ENCODE results near the gene ECE2.
A peak's percentile ranks its signal among the peaks of the same experiment; 100 is the strongest.
"Not testable (repeated sequence)": the region's sequence is repeated elsewhere in the genome, so short reads cannot be mapped to it uniquely, and the experiment has no call there.

Gene ECE2

DNA sequence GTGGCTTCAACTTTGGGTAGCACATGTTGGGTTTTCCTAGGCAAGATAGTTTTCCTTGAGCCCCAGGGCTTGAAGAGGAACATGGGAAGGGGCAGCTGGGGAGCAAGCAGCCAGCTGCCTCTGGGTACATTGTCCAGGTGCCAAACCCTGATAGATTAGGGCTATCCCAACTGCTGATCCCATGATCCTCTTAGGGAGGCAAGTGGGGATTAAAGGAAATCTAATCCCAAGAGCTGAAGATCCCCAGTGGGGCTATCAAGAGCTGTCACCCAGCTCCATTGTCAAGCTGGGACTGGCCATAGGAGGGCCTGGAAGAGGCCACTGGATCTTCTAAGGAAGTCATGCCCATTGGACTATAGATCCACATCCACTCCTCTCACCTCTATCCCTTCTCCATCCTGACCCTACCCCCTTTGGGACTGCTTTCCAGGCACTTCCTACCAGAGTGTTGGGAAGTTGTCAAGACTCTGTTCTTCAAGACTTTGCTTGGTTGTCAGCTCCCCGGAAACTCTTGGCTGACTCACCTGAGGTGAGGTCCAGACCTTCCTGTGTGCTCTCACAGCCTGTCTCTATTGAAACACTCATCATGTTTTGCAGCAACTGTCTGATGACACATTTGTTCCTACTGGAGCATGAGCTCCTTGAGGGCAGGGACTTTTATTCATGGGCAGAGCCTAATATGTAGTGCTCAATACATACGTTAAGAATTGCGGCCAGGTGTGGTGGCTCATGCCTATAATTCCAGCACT lies 20.4 kb upstream of the ECE2 start:
- no peaks in the 10 kb centered on the region for H3K36me3 ChIP-seq (ENCODE audit: insufficient read depth, low read length)
- no peaks in the 10 kb centered on the region for H3K9me3 ChIP-seq (ENCODE audit: control insufficient read depth, insufficient read depth, low read length)
- H3K9ac ChIP-seq (ENCODE audit: low read depth, low read length): no peak overlapping the region
- no peaks in the 10 kb centered on the region for H3K4me1 ChIP-seq (ENCODE audit: insufficient read depth, low read length)

DNA sequence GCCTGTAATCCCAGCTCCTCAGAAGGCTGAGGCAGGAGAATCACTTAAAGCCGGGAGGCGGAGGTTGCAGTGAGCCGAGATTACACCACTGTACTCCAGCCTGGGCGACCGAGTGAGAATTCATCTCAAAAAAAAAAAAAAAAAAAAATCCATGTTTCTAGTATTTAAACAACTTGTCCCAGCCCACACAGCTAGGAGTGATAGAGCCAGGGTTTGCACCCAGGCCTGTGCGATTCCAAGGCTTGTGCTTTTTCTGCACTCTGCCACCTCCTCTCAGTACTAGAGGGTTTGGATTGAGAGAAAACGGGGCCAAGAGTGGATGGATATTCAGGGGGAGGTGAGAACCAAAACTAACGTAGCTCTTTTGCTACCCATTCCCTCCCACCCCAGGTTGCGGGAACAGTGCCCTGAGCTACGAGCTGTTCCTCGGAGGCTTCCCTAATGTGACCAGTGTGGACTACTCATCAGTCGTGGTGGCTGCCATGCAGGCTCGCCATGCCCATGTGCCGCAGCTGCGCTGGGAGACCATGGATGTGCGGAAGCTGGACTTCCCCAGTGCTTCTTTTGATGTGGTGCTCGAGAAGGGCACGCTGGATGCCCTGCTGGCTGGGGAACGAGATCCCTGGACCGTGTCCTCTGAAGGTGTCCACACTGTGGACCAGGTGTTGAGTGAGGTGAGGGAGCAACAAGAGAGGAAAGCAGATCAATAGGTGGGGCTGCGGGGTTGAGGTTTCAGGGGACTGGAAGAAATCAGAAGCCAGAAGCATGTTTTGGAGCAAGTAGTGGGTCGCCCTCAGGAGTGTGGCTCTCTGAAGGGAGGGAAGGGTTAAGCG lies 18.5 kb upstream of the ECE2 start:
- Histone ChIP-seq H3K9me3 (ENCODE audit: control insufficient read depth, insufficient read depth, low read length) (no peaks in the 10 kb centered on the region), H3K4me1 (ENCODE audit: insufficient read depth, low read length) (no peaks in the 10 kb centered on the region), H3K9ac (ENCODE audit: low read depth, low read length) (no peak overlapping the region), H3K36me3 (ENCODE audit: insufficient read depth, low read length) (no peaks in the 10 kb centered on the region)

DNA sequence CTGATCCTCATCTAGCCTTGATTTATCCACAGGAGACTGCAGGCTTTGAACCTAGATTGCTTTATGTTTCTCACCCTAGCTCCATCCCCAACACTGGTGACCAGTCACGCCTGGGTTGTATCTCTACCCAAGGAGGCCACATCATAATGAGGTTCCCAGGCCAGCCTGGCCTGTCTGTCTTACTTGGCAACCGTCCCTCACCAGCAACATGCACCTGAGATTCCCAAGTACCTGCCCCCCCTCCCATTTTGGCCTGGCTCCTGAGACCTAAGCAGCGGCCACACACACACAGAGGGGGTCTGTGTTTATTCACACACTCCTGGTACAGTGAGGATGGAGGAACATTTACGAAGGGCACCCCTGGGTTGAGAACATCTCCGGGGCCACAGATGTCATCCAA lies 16.9 kb upstream of the ECE2 start:
- H3K9ac ChIP-seq (ENCODE audit: low read depth, low read length): no peak overlapping the region
- no peaks in the 10 kb centered on the region for H3K9me3 ChIP-seq (ENCODE audit: control insufficient read depth, insufficient read depth, low read length)
- no peaks in the 10 kb centered on the region for H3K4me1 ChIP-seq (ENCODE audit: insufficient read depth, low read length)
- H3K36me3 ChIP-seq (ENCODE audit: insufficient read depth, low read length): no peaks in the 10 kb centered on the region

DNA sequence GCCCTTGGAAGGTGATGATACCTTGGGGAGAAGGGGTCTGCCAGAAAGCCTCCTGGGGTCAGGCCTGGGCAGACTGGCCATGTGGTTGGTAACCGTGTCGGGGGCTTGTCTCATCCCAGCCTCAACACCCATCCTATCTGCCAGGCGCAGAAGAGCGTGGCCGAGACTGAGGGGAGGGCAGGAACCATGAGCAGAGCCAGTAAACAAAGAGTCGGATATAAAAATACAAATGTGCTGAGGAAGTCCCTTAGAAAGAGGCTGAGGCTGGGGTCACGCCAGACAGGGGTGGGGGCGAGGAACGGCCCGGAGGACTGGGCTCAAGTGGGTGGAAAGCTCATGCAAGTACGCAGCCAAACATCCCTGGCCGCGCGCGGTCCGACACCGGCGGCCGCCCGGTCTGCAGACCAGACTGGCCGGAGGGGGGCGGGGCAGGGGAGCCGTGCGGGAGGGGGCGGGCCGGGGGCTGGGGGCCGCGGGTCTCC lies 16.4 kb upstream of the ECE2 start:
- H3K9me3 ChIP-seq (ENCODE audit: control insufficient read depth, insufficient read depth, low read length): no peaks in the 10 kb centered on the region

DNA sequence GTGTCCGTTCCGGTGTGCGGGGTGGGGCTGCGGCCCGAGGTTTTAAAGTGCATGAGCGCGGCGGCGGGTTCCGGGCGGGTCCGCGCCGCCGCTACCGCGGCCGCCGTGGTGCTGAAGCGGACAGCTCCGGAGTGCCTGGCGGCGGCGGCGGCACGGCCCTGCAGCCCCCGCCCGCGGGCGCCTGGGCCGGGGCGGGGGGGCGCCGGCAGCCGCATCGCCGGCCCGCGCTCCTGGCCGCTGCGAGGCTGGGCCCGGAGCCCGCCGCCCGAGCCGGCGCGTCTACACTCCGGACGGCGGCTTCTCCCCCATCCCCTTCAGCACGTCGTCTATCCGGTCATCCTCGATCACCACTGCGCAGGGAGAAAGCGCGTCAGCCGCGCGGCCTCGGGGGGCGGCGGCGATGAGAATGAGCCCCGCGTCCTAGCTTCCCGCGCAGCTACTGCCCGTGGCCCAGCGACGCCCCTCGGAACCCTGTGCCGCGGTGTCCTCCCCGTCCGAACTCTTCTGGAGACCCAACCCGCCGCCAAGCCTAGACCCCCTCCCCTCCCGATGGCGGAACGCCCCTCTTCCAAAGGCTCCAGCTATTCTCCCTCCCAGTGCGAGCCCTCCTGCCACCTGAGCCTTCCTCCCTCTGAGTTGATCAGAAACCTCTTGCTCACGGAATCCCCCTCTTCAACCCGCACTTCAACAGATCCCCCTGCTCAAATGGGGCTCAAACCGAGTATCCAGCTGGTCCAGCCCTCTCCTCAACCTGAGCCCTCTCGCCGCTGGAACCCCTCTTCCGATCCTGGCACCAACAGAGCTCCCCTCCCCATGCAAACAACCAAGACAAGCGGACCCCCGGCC lies 15.7 kb upstream of the ECE2 start:
- H3K9ac ChIP-seq (ENCODE audit: low read depth, low read length): peak overlapping the region; percentile 53; the same call in 1 of the 2 replicates
- no peaks in the 10 kb centered on the region for H3K4me1 ChIP-seq (ENCODE audit: insufficient read depth, low read length)
- H3K36me3 ChIP-seq (ENCODE audit: insufficient read depth, low read length): no peaks in the 10 kb centered on the region
- H3K9me3 ChIP-seq (ENCODE audit: control insufficient read depth, insufficient read depth, low read length): no peaks in the 10 kb centered on the region

More for the DNA sequence above, 16.4 kb upstream of the ECE2 start:
- H3K4me1 ChIP-seq (ENCODE audit: insufficient read depth, low read length): no peaks in the 10 kb centered on the region
- no peak overlapping the region for H3K9ac ChIP-seq (ENCODE audit: low read depth, low read length)
- no peaks in the 10 kb centered on the region for H3K36me3 ChIP-seq (ENCODE audit: insufficient read depth, low read length)

DNA sequence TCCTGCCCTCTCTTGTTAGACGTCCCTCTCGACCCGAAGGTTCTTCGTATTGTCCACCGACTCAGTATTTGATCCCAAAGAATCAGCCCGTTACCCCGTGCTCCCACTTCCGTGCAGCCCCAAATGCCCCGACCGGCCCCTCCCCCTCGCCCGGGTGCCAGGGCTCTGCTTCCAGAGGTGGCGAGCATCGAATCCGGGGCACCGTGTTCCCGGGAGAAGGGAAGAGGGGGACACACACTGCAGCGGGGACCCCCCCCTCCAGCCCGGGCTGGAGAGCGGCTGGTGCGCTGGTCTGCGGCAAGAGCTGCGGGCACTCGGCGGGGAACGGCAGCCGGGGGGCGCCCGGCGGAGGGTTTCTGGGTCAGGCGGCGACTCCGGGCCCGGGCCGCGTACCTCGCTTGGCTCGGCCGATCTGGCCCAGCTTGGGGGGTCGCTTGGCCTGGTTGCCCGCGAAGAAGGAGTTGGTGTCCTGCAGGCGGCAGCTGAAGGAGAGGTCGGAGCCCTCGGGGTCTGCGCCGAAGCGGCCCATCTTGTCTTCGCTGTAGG lies 15.0 kb upstream of the ECE2 start:
- Histone ChIP-seq H3K9ac (ENCODE audit: low read depth, low read length) (peak overlapping the region; percentile 53), H3K9me3 (ENCODE audit: control insufficient read depth, insufficient read depth, low read length) (no peaks in the 10 kb centered on the region), H3K36me3 (ENCODE audit: insufficient read depth, low read length) (no peaks in the 10 kb centered on the region), H3K4me1 (ENCODE audit: insufficient read depth, low read length) (no peaks in the 10 kb centered on the region)

DNA sequence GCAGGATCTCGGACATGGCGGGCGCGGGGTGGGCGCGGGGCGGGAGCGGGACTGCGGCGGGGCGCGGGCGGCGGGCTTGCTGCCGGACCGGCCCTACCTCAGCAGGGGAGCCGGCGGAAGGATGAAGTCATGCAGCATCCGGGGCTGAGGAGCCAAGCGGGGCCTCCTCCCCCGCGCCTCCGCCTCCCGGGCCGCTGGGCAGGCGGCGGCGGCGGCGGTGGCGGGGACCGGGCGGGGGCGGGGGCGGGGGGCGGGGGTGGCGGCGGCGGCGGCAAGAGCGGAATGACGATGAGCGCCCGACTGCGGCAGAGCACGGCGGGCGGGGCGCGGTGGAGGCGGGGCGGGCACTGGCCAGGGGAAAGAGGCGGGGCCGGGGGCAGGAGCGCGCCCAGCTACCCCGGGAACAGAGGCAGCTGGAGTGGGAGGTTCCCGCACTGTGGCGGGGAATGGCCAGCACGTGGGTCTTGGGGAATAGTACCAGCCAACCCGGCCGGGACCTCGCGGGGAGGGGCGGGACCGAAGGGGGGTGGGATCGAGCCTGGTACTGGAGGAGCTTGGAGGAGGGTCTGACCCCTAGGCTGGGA lies 14.5 kb upstream of the ECE2 start, which contains the start of gene CAMK2N2:
Gene CAMK2N2 (minus strand): TSS at position 284 of the 584 bp plus-strand sequence. CDS start 268 bp downstream, at position 16.
- H3K9ac ChIP-seq (ENCODE audit: low read depth, low read length): peak within 1 kb of the TSS; percentile 78
- H3K36me3 ChIP-seq (ENCODE audit: insufficient read depth, low read length): no peaks in the 10 kb centered on the region
- no peaks in the 10 kb centered on the region for H3K4me1 ChIP-seq (ENCODE audit: insufficient read depth, low read length)
- no peaks in the 10 kb centered on the region for H3K9me3 ChIP-seq (ENCODE audit: control insufficient read depth, insufficient read depth, low read length)

DNA sequence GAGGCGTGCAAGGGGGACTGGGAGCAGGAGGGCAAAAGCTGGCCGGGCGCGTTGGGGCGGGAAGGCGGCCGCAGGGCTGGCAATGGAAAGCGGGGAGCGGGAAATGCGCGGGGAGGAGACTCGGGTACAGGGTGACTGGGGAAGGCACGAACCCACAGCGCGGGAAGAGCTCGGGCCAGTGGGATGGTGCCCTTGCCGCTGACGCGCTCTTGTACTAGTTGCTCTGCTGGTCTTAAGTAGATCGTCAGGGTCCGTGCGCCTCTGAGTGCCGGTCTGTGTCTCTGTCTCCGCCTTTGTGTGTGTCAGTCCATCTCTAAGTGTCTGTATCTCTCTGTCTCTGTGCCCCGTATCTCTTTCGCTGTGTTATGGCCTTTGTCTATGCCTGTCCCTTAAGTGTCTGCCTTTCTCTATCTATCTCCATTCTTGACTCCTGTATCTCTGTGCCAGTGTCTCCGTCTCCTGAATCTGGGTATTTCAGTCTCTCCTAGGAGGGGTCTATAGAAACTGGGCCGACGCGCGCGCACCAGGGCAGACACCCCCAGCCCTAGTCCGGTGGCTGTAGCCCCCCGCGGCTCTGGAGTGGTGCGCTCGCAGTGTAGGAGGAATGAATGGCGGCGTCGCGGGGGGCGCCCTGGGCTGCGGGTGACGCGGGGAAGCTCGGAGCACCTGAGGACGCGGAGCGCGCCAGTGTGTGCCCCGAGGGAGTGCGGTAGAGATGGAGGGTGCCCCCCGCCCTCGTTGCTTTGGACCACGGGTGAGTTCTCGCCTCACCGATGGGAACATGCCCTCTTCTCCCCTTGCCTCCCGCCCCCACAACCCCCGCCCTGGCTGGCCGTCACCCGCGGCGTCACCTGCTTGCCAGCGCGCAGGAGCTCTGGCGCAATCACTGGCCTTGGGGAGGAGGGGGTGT lies 13.7 kb upstream of the ECE2 start:
- Histone ChIP-seq H3K36me3 (ENCODE audit: insufficient read depth, low read length) (no peaks in the 10 kb centered on the region), H3K9ac (ENCODE audit: low read depth, low read length) (peak overlapping the region; percentile 78), H3K9me3 (ENCODE audit: control insufficient read depth, insufficient read depth, low read length) (no peaks in the 10 kb centered on the region), H3K4me1 (ENCODE audit: insufficient read depth, low read length) (no peaks in the 10 kb centered on the region)

DNA sequence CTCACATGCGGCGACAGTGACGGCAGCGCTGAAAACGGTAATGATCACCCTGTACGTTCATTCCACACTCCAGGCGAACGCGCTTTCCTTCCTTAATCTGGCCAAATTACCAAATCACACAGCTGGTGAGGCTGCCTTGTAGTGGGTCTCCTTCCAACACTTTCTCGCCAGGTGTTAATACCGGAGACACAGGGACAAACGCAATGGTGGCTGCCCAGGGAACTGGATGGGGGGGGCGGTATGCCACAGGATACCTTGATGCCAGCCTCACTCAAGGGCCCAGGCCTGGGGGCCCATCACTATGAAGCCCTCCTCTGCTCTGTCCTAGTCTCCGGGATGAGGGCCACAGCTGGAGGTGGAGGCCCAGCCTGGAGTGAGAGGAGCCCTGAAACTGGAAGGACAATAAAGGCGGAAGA lies 13.1 kb upstream of the ECE2 start:
- Histone ChIP-seq H3K4me1 (ENCODE audit: insufficient read depth, low read length) (no peaks in the 10 kb centered on the region), H3K36me3 (ENCODE audit: insufficient read depth, low read length) (no peaks in the 10 kb centered on the region), H3K9me3 (ENCODE audit: control insufficient read depth, insufficient read depth, low read length) (no peaks in the 10 kb centered on the region), H3K9ac (ENCODE audit: low read depth, low read length) (peak overlapping the region; percentile 24; the same call in 1 of the 2 replicates)

DNA sequence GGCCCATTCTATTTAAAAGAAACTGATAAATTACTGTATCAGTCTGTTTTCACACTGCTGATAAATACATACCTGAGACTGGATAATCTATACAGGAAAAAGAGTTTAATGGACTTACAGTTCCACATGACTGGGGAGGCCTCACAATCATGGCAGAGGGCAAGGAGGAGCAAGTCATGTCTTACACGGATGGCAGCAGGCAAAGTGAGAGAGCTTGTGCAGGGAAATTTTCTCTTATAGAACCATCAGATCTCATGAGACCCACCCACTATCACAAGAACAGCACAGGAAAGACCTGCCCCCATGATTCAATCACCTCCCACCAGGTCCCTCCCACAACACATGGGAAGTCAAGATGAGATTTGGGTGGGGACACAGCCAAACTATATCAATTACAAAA lies 8.6 kb upstream of the ECE2 start:
- H3K4me1 ChIP-seq (ENCODE audit: insufficient read depth, low read length); H3K36me3 ChIP-seq (ENCODE audit: insufficient read depth, low read length); H3K9ac ChIP-seq (ENCODE audit: low read depth, low read length); H3K9me3 ChIP-seq (ENCODE audit: control insufficient read depth, insufficient read depth, low read length): not testable (repeated sequence)

DNA sequence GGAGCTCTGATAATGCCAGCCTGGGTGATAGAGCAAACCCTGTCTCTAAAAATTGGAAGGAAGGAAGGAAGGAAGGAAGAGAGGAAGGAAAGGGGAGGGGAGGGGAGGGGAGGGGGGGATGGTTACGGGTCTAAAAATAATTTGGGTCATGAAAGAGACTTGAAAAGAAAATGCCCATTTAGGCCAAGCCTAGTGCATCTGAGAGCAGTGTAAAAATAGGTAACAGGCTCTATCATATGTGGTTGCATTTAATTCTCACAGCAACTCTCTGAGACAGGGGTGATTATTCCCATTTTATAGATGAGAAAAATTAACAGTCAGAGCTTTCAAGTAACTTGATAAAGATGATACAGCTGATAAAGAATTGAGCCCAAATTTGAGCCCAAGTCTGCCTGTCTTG lies 3.6 kb upstream of the ECE2 start:
- H3K9ac ChIP-seq (ENCODE audit: low read depth, low read length): no peak overlapping the region
- no peaks in the 10 kb centered on the region for H3K36me3 ChIP-seq (ENCODE audit: insufficient read depth, low read length)
- H3K4me1 ChIP-seq (ENCODE audit: insufficient read depth, low read length): no peaks in the 10 kb centered on the region
- no peaks in the 10 kb centered on the region for H3K9me3 ChIP-seq (ENCODE audit: control insufficient read depth, insufficient read depth, low read length)

DNA sequence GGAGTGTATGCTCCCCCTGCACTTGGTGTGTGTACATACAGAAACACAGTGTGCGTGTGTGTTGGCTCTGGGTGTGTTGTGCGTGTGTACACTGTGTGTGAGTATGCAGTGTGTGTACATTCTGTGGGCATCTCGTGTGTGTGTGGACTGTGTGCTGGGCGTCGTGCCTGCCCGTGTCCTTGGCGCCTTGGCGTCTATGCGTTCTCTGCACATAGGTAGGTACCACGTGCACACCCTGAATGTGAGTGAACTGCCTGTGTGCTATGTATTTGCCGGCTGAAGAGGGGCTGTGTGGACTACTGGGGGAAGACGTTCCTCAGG lies 481 bp upstream of the ECE2 start:
- Histone ChIP-seq H3K9me3 (ENCODE audit: control insufficient read depth, insufficient read depth, low read length) (no peaks in the 10 kb centered on the region), H3K36me3 (ENCODE audit: insufficient read depth, low read length) (no peaks in the 10 kb centered on the region), H3K4me1 (ENCODE audit: insufficient read depth, low read length) (no peaks in the 10 kb centered on the region), H3K9ac (ENCODE audit: low read depth, low read length) (peak overlapping the region; percentile 11; the same call in 1 of the 2 replicates)

DNA sequence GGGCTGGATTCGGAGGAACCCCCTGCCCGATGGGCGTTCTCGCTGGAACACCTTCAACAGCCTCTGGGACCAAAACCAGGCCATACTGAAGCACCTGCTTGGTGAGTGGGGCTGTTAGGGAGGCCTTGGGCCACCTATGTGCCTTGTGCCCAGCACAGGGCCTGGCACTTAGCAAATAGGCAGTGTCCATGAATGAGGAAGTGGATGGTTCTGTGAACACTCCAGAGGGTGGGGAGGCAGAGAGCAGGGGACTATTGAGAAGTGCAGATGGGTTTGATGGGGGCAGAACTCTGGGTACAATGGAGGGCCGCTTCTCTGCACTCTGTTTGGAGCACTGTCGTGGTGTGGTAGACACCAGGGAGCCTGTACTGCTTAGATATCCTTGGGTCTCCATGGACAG lies 1.5 kb downstream of the ECE2 start:
- Histone ChIP-seq H3K9ac (ENCODE audit: low read depth, low read length) (no peak overlapping the region), H3K36me3 (ENCODE audit: insufficient read depth, low read length) (no peaks in the 10 kb centered on the region), H3K4me1 (ENCODE audit: insufficient read depth, low read length) (no peaks in the 10 kb centered on the region), H3K9me3 (ENCODE audit: control insufficient read depth, insufficient read depth, low read length) (no peaks in the 10 kb centered on the region)
